HepG2 (cell line): ENCODE measurements around the gene HSD17B8. TPM values are rescaled to one million over a fixed set of nuclear protein-coding genes. Genes with fewer than 3 reads are reported as not detected.
A peak's percentile ranks its signal among the peaks of the same experiment; 100 is the strongest.

ENCODE experiments used
- AHDC1 ChIP-seq: sonication (generic); formaldehyde crosslinking; IDR thresholded peaks from 2 replicates; pipeline ENCODE4 v1.5.1; 2020; ENCODE audit warnings: mild to moderate bottlenecking, missing genetic modification reagents, borderline replicate concordance
- CEBPG ChIP-seq: IDR thresholded peaks from 2 replicates; pipeline ENCODE4 v1.6.1; 2016
- ERF ChIP-seq: IDR thresholded peaks from 2 replicates; pipeline ENCODE4 v1.6.1; 2018; ENCODE audit warnings: missing biosample characterization, missing genetic modification reagents
- FOXA1 ChIP-seq, 2 experiments: fragments of 450-650 bp in 1 of 2; sonication (generic) in 1 of 2; formaldehyde crosslinking in 1 of 2; IDR thresholded peaks; 2 replicates each; pipeline versions ENCODE4 v1.4.0 to v1.6.1; 2016 to 2020; ENCODE audit warnings: missing genetic modification reagents in 1 of 2
- FOXK1 ChIP-seq: sonication (generic); formaldehyde crosslinking; IDR thresholded peaks from 2 replicates; pipeline ENCODE4 v1.4.0; 2020; ENCODE audit warnings: low read depth, missing genetic modification reagents, borderline replicate concordance
- GATAD2A ChIP-seq: IDR thresholded peaks from 2 replicates; pipeline ENCODE4 v1.6.1; 2016
- HIVEP1 ChIP-seq: sonication (generic); formaldehyde crosslinking; IDR thresholded peaks from 2 replicates; pipeline ENCODE4 v1.4.0; 2020; ENCODE audit warnings: mild to moderate bottlenecking, missing genetic modification reagents
- KLF6 ChIP-seq: IDR thresholded peaks from 2 replicates; pipeline ENCODE4 v1.8.0; 2016; ENCODE audit warnings: missing biosample characterization, missing genetic modification reagents
- MAFG ChIP-seq: sonication (generic); formaldehyde crosslinking; IDR thresholded peaks from 2 replicates; pipeline ENCODE4 v1.5.1; 2020; ENCODE audit warnings: mild to moderate bottlenecking, missing genetic modification reagents
- POGK ChIP-seq: sonication (generic); formaldehyde crosslinking; conservative IDR thresholded peaks from 2 replicates; pipeline ENCODE4 v1.8.0; 2022; ENCODE audit warnings: mild to moderate bottlenecking, moderate library complexity, missing genetic modification reagents
- SRSF4 ChIP-seq: fragments of 200-400 bp; formaldehyde crosslinking; IDR thresholded peaks from one replicate; pipeline ENCODE4 v1.6.1; 2018; ENCODE audit warnings: mild to moderate bottlenecking, low read depth, low read length, moderate library complexity; ENCODE audit not compliant: poor library complexity, severe bottlenecking
- TOPORS ChIP-seq: sonication (generic); formaldehyde crosslinking; IDR thresholded peaks from 2 replicates; pipeline ENCODE4 v1.8.0; 2023; ENCODE audit warnings: mild to moderate bottlenecking, missing genetic modification reagents
- ZFP82 ChIP-seq: sonication (generic); formaldehyde crosslinking; IDR thresholded peaks from 2 replicates; pipeline ENCODE4 v1.5.1; 2020; ENCODE audit warnings: mild to moderate bottlenecking, missing genetic modification reagents, borderline replicate concordance
- ZNF225 ChIP-seq: sonication (generic); formaldehyde crosslinking; IDR thresholded peaks from 2 replicates; pipeline ENCODE4 v1.4.0; 2020; ENCODE audit warnings: mild to moderate bottlenecking, missing genetic modification reagents
- ZNF430 ChIP-seq: sonication (generic); formaldehyde crosslinking; IDR thresholded peaks from 2 replicates; pipeline ENCODE4 v1.9.0; 2021; ENCODE audit warnings: mild to moderate bottlenecking, missing genetic modification reagents
- ZNF563 ChIP-seq: sonication (generic); formaldehyde crosslinking; IDR thresholded peaks from 2 replicates; pipeline ENCODE4 v1.8.0; 2022; ENCODE audit warnings: mild to moderate bottlenecking, moderate library complexity, missing genetic modification reagents
- ZNF7 ChIP-seq: IDR thresholded peaks from 2 replicates; pipeline ENCODE4 v1.6.1; 2016; ENCODE audit warnings: missing biosample characterization, missing genetic modification reagents
- ZNF775 ChIP-seq: sonication (generic); formaldehyde crosslinking; IDR thresholded peaks from 2 replicates; pipeline ENCODE4 v1.4.0; 2020; ENCODE audit warnings: missing genetic modification reagents, mild to moderate bottlenecking, moderate library complexity, borderline replicate concordance
- ZNF788 ChIP-seq: sonication (generic); formaldehyde crosslinking; IDR thresholded peaks from 2 replicates; pipeline ENCODE4 v1.5.0; 2020; ENCODE audit warnings: mild to moderate bottlenecking, missing genetic modification reagents, borderline replicate concordance
- ZNF883 ChIP-seq: sonication (generic); formaldehyde crosslinking; IDR thresholded peaks from 2 replicates; pipeline ENCODE4 v1.5.1; 2020; ENCODE audit warnings: mild to moderate bottlenecking, missing genetic modification reagents; ENCODE audit errors: not compliant biosample characterization
- polyA plus RNA-seq, 8 experiments: library from polyadenylated mRNA; depleted of rRNA in 3 of 8; stranded (reverse) in 7 of 8; unstranded in 1 of 8; fragments of >200 nt; fragmentation: Illumina TruSeq in 4 of 8; extraction: Trizol in 4 of 8; gene quantifications; 2 replicates each; pipeline versions ENCODE4 v1.2.1 to v1.2.3, GENCODE V29; 2011 to 2016; ENCODE audit warnings: low read depth in 4 of 8, missing spikeins in 1 of 8, mixed read lengths in 1 of 8; ENCODE audit not compliant: insufficient read depth in 1 of 8
- total RNA-seq, 5 experiments: library from RNA; depleted of rRNA; stranded (reverse); fragments of >200 nt; fragmentation: Illumina TruSeq; extraction: Trizol; gene quantifications; 2 replicates each; pipeline ENCODE4 v1.2.3, GENCODE V29; 2016; ENCODE audit warnings: low read depth in 1 of 5

The HSD17B8 gene
- total and polyA plus RNA-seq, 2 of the 13 experiments (the other 11 are each of a cell fraction or from before 2014, with no cell fraction given), result 12.6 to 20.1 TPM

GRCh38 chr6:33204415-33205190 lies at the start of gene HSD17B8 (continued):
- TF ChIP-seq ZFP82 (no peak), AHDC1 (CRISPR knock-in tag) (peak; percentile 44; the same call in 1 of the 2 replicates), SRSF4 (no peak), TOPORS (CRISPR knock-in tag) (peak; percentile 83; the same call in 1 of the 2 replicates), ZNF225 (CRISPR knock-in tag) (0 out of 2 replicates have a peak, but pooled peaks have one; percentile 78), FOXK1 (CRISPR knock-in tag) (0 out of 2 replicates have a peak, but pooled peaks have one; percentile 12), GATAD2A (no peak), ZNF563 (0 out of 2 replicates have a peak, but pooled peaks have one; percentile 56), ZNF7 (no peak), FOXA1 (IDR thresholded peaks at IDR 0.05) (no peak), FOXA1 (CRISPR knock-in tag; IDR thresholded peaks at IDR 0.05) (no peak), MAFG (CRISPR knock-in tag) (no peak), CEBPG (no peak; the same call in 1 of the 2 replicates), HIVEP1 (CRISPR knock-in tag) (peak; percentile 60; the same call in 1 of the 2 replicates), ZNF788 (CRISPR knock-in tag) (peak; percentile 83; the same call in 1 of the 2 replicates), ZNF775 (CRISPR knock-in tag) (peak; percentile 79; the same call in 1 of the 2 replicates), ERF (CRISPR knock-in tag) (peak; percentile 53), POGK (CRISPR knock-in tag) (no peak; the same call in 1 of the 2 replicates), KLF6 (peak; percentile 77), ZNF430 (CRISPR knock-in tag) (no peak; the same call in 1 of the 2 replicates), ZNF883 (CRISPR knock-in tag) (peak; percentile 19)
